B cell (primary cell): ENCODE results near the gene KCNJ6. TPM values are rescaled to one million over a fixed set of nuclear protein-coding genes. Genes with fewer than 3 reads are reported as not detected.

Experiments
- ATAC-seq: fragments of 200-7000 bp; cut with Tn5 transposase; one replicate; pipeline ENCODE4 v1.10.0; 2021; ENCODE audit warnings: low read depth, mild to moderate bottlenecking, moderate number of reproducible peaks, moderate library complexity
- CTCF ChIA-PET: fragments of 350-600 bp; sonication (Branson Sonifier 250); formaldehyde crosslinking; loops from one replicate; lab custom pipeline; 2021; ENCODE audit warnings: antibody characterized with exemption, inconsistent platforms; lab: Charles Lee
- POLR2A ChIA-PET: fragments of 350-600 bp; sonication (Branson Sonifier 250); formaldehyde crosslinking; loops from one replicate; lab custom pipeline; 2021; ENCODE audit warnings: antibody characterized with exemption; lab: Charles Lee
- DNase-seq: peaks from one replicate; pipeline ENCODE4 v3.0.0; 2013
- H2AFZ ChIP-seq: 2 replicates; pipeline ENCODE4 v1.6.1; 2012; ENCODE audit warnings: mild to moderate bottlenecking, low read depth, low read length; ENCODE audit not compliant: insufficient read depth, poor library complexity, severe bottlenecking
- H3K27ac ChIP-seq, 2 donors: 1 replicate in 1 of 2; 2 replicates in 1 of 2; pipeline ENCODE4 v1.5.1; 2012 to 2013; ENCODE audit warnings: low read length in 2 of 2, mild to moderate bottlenecking in 2 of 2, moderate library complexity in 1 of 2
- H3K27me3 ChIP-seq, 4 experiments: fragments of 200-600 bp in 1 of 4; sonication (generic) in 1 of 4; replicated peaks in 1 of 4; 1 replicate in 2 of 4; 2 replicates in 2 of 4; pipeline versions ENCODE4 v1.6.1 to v1.7.0; 2013 to 2016; ENCODE audit warnings: low read length in 3 of 4, mild to moderate bottlenecking in 2 of 4, mixed read lengths in 1 of 4, moderate library complexity in 1 of 4; ENCODE audit not compliant: insufficient read depth in 4 of 4, control insufficient read depth in 3 of 4; ENCODE audit errors: control extremely low read depth in 1 of 4
- H3K36me3 ChIP-seq, 2 experiments: replicated peaks in 1 of 2; 1 replicate in 1 of 2; 2 replicates in 1 of 2; pipeline versions ENCODE4 v1.6.1 to v1.7.1; 2013; ENCODE audit warnings: low read length in 1 of 2; ENCODE audit not compliant: insufficient read depth in 2 of 2, control insufficient read depth in 1 of 2; ENCODE audit errors: control extremely low read depth in 1 of 2, extremely low read depth in 1 of 2
- H3K4me1 ChIP-seq, 2 donors: fragments of 200-600 bp in 1 of 2; sonication (generic) in 1 of 2; 1 replicate in 1 of 2; 2 replicates in 1 of 2; pipeline versions ENCODE4 v1.5.1 to v1.6.1; 2013 to 2017; ENCODE audit warnings: low read length in 2 of 2; ENCODE audit not compliant: control insufficient read depth in 2 of 2, insufficient read depth in 2 of 2
- H3K4me2 ChIP-seq: replicated peaks from 2 replicates; pipeline ENCODE3; 2012; ENCODE audit warnings: mild to moderate bottlenecking, low read depth, low read length; ENCODE audit not compliant: poor library complexity, severe bottlenecking
- H3K4me3 ChIP-seq, 5 experiments: fragments of 200-600 bp in 1 of 5; sonication (generic) in 1 of 5; 1 replicate in 3 of 5; 2 replicates in 2 of 5; pipeline versions ENCODE4 v1.5.1 to v1.7.0; 2011 to 2016; ENCODE audit warnings: low read length in 4 of 5, mild to moderate bottlenecking in 4 of 5, low read depth in 2 of 5, control low read depth in 1 of 5, moderate library complexity in 1 of 5; ENCODE audit not compliant: insufficient read depth in 1 of 5; ENCODE audit errors: control extremely low read depth in 1 of 5, extremely low read depth in 1 of 5
- H3K79me2 ChIP-seq: fragments of 200-600 bp; sonication (generic); one replicate; pipeline ENCODE4 v1.6.0; 2016; ENCODE audit warnings: low read length; ENCODE audit not compliant: control insufficient read depth, insufficient read depth
- H3K9ac ChIP-seq: fragments of 200-600 bp; sonication (generic); 2 replicates; pipeline ENCODE4 v1.6.1; 2017; ENCODE audit warnings: mild to moderate bottlenecking, low read length, moderate library complexity
- H3K9me3 ChIP-seq, 3 donors: one replicate each; pipeline versions ENCODE4 v1.6.1 to v1.7.1; 2013; ENCODE audit warnings: low read length in 2 of 3; ENCODE audit not compliant: control insufficient read depth in 2 of 3, insufficient read depth in 1 of 3; ENCODE audit errors: control extremely low read depth in 1 of 3
- H4K20me1 ChIP-seq: 2 replicates; pipeline ENCODE4 v1.6.0; 2012; ENCODE audit warnings: mild to moderate bottlenecking, low read length; ENCODE audit not compliant: insufficient read depth, control insufficient read depth, poor library complexity, severe bottlenecking
- H3K27ac Mint-ChIP-seq: one replicate; pipeline ENCODE4 v1.8.0; 2021; ENCODE audit warnings: mixed read lengths
- H3K27me3 Mint-ChIP-seq: one replicate; pipeline ENCODE4 v1.8.0; 2021; ENCODE audit warnings: mixed read lengths
- H3K4me1 Mint-ChIP-seq: one replicate; pipeline ENCODE4 v1.8.0; 2021; ENCODE audit warnings: mixed read lengths
- H3K4me3 Mint-ChIP-seq: one replicate; pipeline ENCODE4 v1.8.0; 2021; ENCODE audit warnings: mixed read lengths
- H3K9me3 Mint-ChIP-seq: one replicate; pipeline ENCODE4 v1.8.0; 2022; ENCODE audit warnings: mixed read lengths; ENCODE audit not compliant: insufficient read depth
- CTCF ChIP-seq: fragments of 200-600 bp; IDR thresholded peaks from one replicate; pipeline ENCODE4 v1.8.0; 2022; ENCODE audit warnings: antibody characterized with exemption, mild to moderate bottlenecking
- EZH2 ChIP-seq: IDR thresholded peaks from 2 replicates; pipeline ENCODE4 v1.6.1; 2012; ENCODE audit warnings: borderline replicate concordance, low read depth, mild to moderate bottlenecking, moderate library complexity, low read length; ENCODE audit not compliant: insufficient read depth, poor library complexity, severe bottlenecking
- WGBS: methylation state at CpG from one replicate; pipeline ENCODE4 v1.1.5; 2013; ENCODE audit warnings: missing lambda C conversion rate; ENCODE audit not compliant: insufficient coverage; 5-methylcytosine and 5-hydroxymethylcytosine counted together
- intact Hi-C: fragments of 100-400 bp; cut with micrococcal nuclease; formaldehyde crosslinking; loops from one replicate; pipeline ENCODE4 v1.10.0; 2022
- polyA plus RNA-seq: library from polyadenylated mRNA; depleted of rRNA; stranded (reverse); fragments of >200 nt; gene quantifications from 2 replicates; pipeline ENCODE4 v1.2.3, GENCODE V29; 2012
- total RNA-seq, 2 donors: library from RNA; stranded (reverse); fragments of 120-200 nt in 1 of 2; gene quantifications; 1 replicate in 1 of 2; 2 replicates in 1 of 2; pipeline versions ENCODE4 v1.2.3 to v1.2.4, GENCODE V29; 2013 to 2022

Gene KCNJ6
- total and polyA plus RNA-seq, 2 donors (not counting 1 experiment from before 2014, with no cell fraction given) = not detected

- Mint-ChIP-seq H3K4me3 (no peak overlapping the region), H3K27ac (no peak overlapping the region), H3K4me1 (no peaks in the 10 kb centered on the region), H3K9me3 (peaks cover 5% of the 10 kb centered on the region), H3K27me3 (peaks cover 16% of the 10 kb centered on the region)
- ChIA-PET CTCF (interaction anchor here (1.0 to 1.2 kb wide), 2 partner anchors 10 to 54 kb away, joined by 3 to 4 read pairs; no protein-coding TSS in a partner anchor), POLR2A (no interaction called here)
- 79% methylated on average over 15 of the region's 24 CpGs for WGBS
- H3K9ac ChIP-seq = no peak overlapping the region
- DNase-seq (no peak), ATAC-seq (no peak)
- H3K27me3 ChIP-seq = peaks cover 0 to 6% (median 0%) of the 10 kb centered on the region in 4 experiments
- intact Hi-C loops = no loop called here
- H3K9me3 ChIP-seq = no peaks in the 10 kb centered on the region
- H4K20me1 ChIP-seq = no peaks in the 10 kb centered on the region
- no peaks in the 10 kb centered on the region for H3K36me3 ChIP-seq
- no peaks in the 10 kb centered on the region for H3K79me2 ChIP-seq
- no peak for TF ChIP-seq CTCF
- no peak for TF ChIP-seq EZH2
- no peak overlapping the region for H2AFZ ChIP-seq
- no peak overlapping the region for H3K27ac ChIP-seq
- no peak overlapping the region for H3K4me3 ChIP-seq
- no peak overlapping the region for H3K4me2 ChIP-seq
- H3K4me1 ChIP-seq = no peaks in the 10 kb centered on the region
Observed at GRCh38 chr21:37710546-37711285, 205.5 kb downstream of the KCNJ6 start.

GRCh38 chr21:37704751-37705150 lies 211.5 kb downstream of the KCNJ6 start:
- Histone ChIP-seq H4K20me1 (no peaks in the 10 kb centered on the region), H3K4me3 (no peak overlapping the region), H3K79me2 (no peaks in the 10 kb centered on the region), H3K9me3 (peaks cover 0 to 8% (median 0%) of the 10 kb centered on the region in 3 donors), H3K36me3 (no peaks in the 10 kb centered on the region), H3K9ac (no peak overlapping the region), H3K27me3 (peaks cover 0 to 3% (median 0%) of the 10 kb centered on the region in 4 experiments), H3K27ac (no peak overlapping the region), H3K4me1 (peaks cover 0 to 6% of the 10 kb centered on the region in 2 donors), H3K4me2 (no peak overlapping the region), H2AFZ (no peak overlapping the region)
- Mint-ChIP-seq H3K4me1 (peaks cover 3% of the 10 kb centered on the region), H3K9me3 (no peaks in the 10 kb centered on the region), H3K27ac (no peak overlapping the region), H3K27me3 (peaks cover 11% of the 10 kb centered on the region), H3K4me3 (no peak overlapping the region)
- intact Hi-C loops = no loop called here
- 8% methylated on average over 2 of the region's 2 CpGs for WGBS
- ATAC-seq = no peak
- POLR2A ChIA-PET = no interaction called here
- no peak for TF ChIP-seq CTCF
- TF ChIP-seq EZH2 = no peak
- DNase-seq = no peak
- CTCF ChIA-PET = interaction anchor here (0.6 kb wide), 1 partner anchor 185 kb away, joined by 4 read pairs; no protein-coding TSS in a partner anchor
